ENCODE measurements around the gene AGAP1. TPM values are rescaled to one million over a fixed set of nuclear protein-coding genes. Genes with fewer than 3 reads are reported as not detected.

Gene AGAP1
- total RNA-seq, 1 donor from 2014 or later: 3.8 TPM

DNA sequence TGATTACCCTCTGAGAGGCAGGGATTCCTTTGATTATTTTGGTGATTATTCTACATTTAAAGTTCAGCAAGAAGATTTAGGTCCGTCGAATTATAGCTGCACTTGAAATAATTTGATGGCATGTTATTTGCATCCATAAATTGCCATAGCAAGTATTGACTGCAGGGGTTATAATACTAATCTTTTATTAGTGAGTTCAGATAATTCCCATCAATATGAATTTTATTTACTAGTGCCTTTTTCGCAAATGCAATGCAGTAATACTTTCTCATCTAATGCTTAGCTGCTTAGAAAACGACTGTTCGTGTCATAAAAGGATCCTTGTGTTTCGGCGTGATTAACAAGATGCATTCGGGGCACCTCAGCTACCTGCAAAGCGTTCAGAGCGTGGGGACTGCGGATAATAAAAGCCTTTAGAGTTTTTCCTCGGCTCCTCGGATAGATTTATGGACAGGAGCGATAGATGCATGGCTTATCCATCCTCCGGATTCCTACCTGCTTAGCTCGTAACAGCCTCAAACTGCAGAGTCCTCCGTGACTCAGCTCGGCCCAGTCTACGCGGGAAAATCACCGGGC, 676.8 kb downstream of the AGAP1 start:
- H3K27ac Mint-ChIP-seq: peak overlapping the region; percentile 82
- no peaks in the 10 kb centered on the region for H3K4me1 Mint-ChIP-seq
- no peak for DNase-seq
- H3K9me3 Mint-ChIP-seq: no peaks in the 10 kb centered on the region
- intact Hi-C loops (cut with micrococcal nuclease): loop anchor here (1.0 to 10.0 kb wide), 2 partner anchors 10 to 676 kb away; partner anchors contain the start of gene AGAP1
- no peak overlapping the region for H3K4me3 Mint-ChIP-seq
- H3K36me3 Mint-ChIP-seq (ENCODE audit: low read depth): peaks cover 3% of the 10 kb centered on the region
- peaks cover 71% of the 10 kb centered on the region for H3K27me3 Mint-ChIP-seq

DNA sequence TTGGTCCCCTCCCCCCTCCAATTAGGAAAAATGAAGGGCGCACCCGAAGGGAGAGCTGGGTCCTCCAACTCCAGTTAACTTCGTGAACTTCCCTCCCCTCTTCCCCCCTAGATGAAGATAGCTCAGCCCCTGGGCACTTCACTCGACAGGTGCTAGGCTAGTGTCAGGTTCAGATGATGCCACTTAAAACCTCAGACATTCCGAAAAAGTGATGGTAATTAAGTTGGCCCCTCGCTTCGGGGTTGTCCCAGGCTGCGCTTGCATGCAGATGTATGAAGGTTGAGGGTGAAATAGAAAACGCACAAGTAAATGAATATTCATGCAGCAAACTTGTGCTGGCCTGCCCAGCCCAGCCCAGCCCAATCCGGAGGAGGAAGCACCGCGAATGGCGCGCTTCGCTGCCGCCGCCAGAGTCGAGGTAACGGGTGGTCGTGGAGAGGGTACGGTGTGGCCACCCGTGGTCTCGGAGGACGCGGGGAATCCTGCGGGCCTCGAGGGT, 677.4 kb downstream of the AGAP1 start:
- H3K4me1 Mint-ChIP-seq: no peaks in the 10 kb centered on the region
- intact Hi-C loops (cut with micrococcal nuclease): loop anchor here (1.0 to 10.0 kb wide), 2 partner anchors 9 to 676 kb away; partner anchors contain the start of gene AGAP1
- no peak overlapping the region for H3K27ac Mint-ChIP-seq
- peaks cover 3% of the 10 kb centered on the region for H3K36me3 Mint-ChIP-seq (ENCODE audit: low read depth)
- H3K4me3 Mint-ChIP-seq: no peak overlapping the region
- H3K9me3 Mint-ChIP-seq: no peaks in the 10 kb centered on the region
- peaks cover 71% of the 10 kb centered on the region for H3K27me3 Mint-ChIP-seq
- DNase-seq: no peak

DNA sequence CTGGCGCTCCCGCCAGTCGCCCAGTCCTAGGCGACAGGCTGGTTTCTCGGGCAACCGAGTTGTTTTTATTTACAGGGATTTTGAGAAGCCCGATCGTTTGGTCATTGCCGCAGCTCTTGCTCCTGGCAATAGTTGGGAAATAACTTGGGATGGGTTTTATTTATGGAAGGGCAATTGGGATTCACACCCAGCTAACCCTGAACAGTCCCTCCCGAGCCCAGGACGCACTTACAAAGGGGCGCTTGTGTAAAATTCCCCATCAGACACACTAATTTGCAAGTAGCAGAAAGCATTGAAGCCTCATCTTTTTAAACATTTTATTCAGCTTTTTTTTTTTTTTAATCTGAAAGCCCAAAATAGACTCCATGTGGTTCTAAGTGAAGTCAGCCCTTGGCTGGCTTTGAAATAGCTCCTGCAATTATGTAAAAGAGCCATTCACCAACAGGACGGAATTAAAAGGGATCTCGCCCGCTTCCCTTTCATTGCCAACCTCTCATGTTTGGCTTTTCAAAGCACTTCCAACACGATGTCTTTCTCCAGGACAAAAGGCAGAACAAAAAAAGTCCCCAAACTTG, 677.9 kb downstream of the AGAP1 start:
- Mint-ChIP-seq H3K36me3 (ENCODE audit: low read depth) (peaks cover 3% of the 10 kb centered on the region), H3K4me1 (no peaks in the 10 kb centered on the region), H3K4me3 (no peak overlapping the region), H3K9me3 (no peaks in the 10 kb centered on the region), H3K27ac (no peak overlapping the region), H3K27me3 (peaks cover 68% of the 10 kb centered on the region)
- intact Hi-C loops (cut with micrococcal nuclease): loop anchor here (1.0 to 10.0 kb wide), 2 partner anchors 9 to 677 kb away; partner anchors contain the start of gene AGAP1
- no peak for DNase-seq

DNA sequence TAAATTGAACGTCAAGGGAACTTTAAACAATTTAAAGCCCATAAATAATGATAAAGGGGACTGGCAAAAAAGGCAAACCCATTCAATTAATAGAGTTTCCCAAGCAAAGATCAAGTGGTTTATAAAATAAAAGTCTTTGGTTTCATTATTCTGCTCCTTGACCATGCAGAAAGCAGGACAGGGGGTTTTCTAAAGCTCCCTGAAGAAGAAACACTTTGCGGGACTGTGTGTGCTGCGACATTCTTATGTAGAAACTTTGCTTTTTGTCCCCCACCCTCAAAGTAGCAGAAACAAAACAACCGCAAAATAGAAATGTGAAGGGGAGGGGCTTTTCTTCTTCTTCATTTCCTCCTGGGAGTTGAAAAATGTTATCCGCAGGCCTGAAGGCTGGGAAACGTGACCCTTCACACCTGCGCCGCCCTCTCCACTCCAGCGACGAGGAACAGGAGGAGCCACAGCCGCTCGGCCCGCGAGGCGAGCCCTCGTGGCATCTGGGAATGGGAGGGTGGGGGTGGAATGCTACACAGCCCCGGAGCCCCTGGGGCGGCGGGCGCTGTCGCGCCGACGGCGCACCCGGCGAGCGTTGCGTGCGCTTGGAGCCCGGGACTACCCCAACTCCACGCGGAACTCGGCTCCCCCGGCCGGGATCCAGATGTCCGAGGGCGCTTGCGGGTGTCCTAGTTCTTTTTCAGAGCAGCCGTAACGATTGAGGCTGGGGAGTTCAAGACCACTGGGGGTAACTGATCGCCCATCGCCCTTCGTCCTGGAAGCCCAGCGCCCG, 678.6 kb downstream of the AGAP1 start:
- no peak for DNase-seq
- no peaks in the 10 kb centered on the region for H3K9me3 Mint-ChIP-seq
- H3K4me1 Mint-ChIP-seq: no peaks in the 10 kb centered on the region
- no peak overlapping the region for H3K4me3 Mint-ChIP-seq
- peaks cover 66% of the 10 kb centered on the region for H3K27me3 Mint-ChIP-seq
- intact Hi-C loops (cut with micrococcal nuclease): loop anchor here (10.0 kb wide), 1 partner anchor 678 kb away; the partner anchor contains the start of gene AGAP1
- H3K36me3 Mint-ChIP-seq (ENCODE audit: low read depth): peaks cover 3% of the 10 kb centered on the region
- H3K27ac Mint-ChIP-seq: no peak overlapping the region

DNA sequence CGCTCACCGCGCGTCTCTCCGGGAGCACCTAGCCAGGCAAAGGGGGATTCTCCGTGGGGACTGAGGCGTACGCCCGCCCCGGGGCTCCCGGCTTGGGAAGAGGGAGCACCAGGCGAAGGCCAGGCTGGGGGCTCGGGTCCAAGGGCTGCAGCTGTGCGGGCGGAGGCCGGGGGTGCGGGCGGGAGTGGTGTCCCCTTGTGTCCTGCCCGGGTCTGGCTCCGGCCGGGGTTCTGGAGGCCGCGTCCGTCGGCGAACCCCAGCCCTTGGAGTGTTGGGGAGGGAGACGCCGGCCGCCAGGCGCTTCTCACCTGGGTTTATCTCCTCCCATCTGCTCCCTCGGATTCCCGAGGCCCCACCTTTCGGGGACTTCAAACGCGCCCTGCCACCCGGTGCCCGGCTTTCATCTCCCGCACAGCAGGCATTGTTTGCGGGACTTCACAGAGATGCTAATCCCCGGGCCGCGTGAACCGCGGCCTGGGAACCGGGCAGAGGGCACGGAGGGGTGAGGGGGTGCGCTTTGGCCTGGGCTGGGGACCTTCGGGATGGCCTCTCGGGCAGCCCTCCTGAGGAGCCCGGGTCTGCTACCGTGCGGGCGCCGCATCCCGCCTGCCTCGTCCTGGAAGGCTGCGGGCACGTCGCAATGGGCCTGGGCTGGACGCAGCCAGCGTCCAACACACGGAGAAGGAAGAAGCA, 679.3 kb downstream of the AGAP1 start:
- DNase-seq: no peak
- peaks cover 3% of the 10 kb centered on the region for H3K36me3 Mint-ChIP-seq (ENCODE audit: low read depth)
- H3K27me3 Mint-ChIP-seq: peaks cover 70% of the 10 kb centered on the region
- H3K9me3 Mint-ChIP-seq: no peaks in the 10 kb centered on the region
- no peak overlapping the region for H3K27ac Mint-ChIP-seq
- H3K4me3 Mint-ChIP-seq: no peak overlapping the region
- intact Hi-C loops (cut with micrococcal nuclease): loop anchor here (10.0 kb wide), 1 partner anchor 678 kb away; the partner anchor contains the start of gene AGAP1
- no peaks in the 10 kb centered on the region for H3K4me1 Mint-ChIP-seq

DNA sequence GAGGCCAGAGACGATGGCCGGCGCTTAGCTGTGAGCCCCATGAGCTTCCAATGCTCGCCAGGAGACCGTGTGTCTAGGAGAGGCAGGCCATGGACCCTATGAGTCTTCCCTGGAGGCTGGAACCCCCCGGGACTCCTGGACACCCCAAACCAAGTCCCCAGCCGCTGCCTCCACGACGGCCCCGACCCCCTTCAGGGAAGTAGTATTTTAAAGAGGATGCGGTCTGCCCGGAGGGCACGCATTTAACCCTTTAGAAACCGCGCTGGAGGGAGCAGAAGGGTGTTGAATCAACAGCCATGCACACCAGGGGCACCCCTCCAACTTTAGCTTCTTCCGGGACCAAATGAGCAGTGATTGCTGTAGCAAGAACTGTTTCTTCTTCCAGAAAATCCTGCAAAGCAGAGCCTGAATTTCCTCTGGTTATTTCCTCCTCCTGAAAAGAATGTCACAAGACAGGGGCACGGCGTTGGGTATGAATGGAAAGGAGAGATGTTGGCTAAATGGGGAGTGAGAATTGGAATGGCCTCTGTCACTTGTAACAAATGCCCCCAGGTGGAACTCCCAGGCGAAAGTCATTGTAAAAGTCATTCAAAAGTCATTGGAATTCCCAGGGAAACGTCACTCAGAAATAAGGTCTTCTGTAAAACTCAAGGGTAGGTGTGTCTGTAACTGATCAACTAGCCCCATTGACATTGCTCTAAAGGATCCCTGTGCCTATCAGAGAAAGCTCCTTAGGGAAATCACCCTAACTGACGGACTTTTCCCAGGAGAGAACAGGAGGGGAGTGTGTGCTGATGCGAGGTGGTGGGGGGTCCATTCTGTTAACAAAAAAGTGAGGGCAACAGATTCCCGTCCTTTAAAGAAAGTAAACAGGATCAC, 680.1 kb downstream of the AGAP1 start:
- intact Hi-C loops (cut with micrococcal nuclease): loop anchor here (10.0 kb wide), 1 partner anchor 679 kb away; the partner anchor contains the start of gene AGAP1
- Mint-ChIP-seq H3K27ac (peak overlapping the region; percentile 8), H3K9me3 (no peaks in the 10 kb centered on the region)

DNA sequence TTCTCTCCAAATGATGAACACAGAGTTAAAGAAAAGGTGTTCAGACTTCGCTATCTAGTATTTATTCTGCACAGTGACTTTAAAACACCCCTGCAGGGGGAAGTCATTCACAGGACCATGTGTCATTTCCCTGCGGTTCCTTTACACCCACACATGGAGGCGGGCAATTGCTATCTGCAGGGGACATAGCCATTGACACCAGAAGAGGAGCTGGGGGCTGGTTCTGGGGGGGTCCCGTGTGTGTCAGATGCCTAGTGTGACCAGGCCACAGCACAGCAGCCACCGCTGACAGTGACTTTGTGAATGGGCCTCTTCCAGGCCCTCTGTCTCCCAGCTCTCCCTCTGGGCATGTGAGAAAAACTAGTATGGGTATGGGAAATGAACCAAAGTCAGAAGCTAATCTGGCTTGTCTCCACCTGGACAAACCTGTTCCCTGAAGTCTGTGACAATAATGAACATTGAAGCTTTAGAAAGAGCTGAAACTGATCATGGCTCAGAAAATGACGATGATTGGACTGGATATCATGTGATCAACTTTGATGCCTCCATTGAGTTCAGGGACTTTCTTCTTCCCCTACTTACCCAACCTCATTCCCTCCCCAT, 681.8 kb downstream of the AGAP1 start:
- Mint-ChIP-seq H3K36me3 (ENCODE audit: low read depth) (no peaks in the 10 kb centered on the region), H3K27me3 (peaks cover 69% of the 10 kb centered on the region), H3K4me3 (no peak overlapping the region), H3K27ac (no peak overlapping the region), H3K9me3 (no peaks in the 10 kb centered on the region), H3K4me1 (no peaks in the 10 kb centered on the region)
- DNase-seq: no peak
- intact Hi-C loops (cut with micrococcal nuclease): loop anchor here (5.0 to 10.0 kb wide), 2 partner anchors 508 to 681 kb away; partner anchors contain the start of gene AGAP1

More for the DNA sequence above, 680.1 kb downstream of the AGAP1 start:
- H3K27me3 Mint-ChIP-seq: peaks cover 74% of the 10 kb centered on the region
- no peak overlapping the region for H3K4me3 Mint-ChIP-seq
- H3K4me1 Mint-ChIP-seq: no peaks in the 10 kb centered on the region
- H3K36me3 Mint-ChIP-seq (ENCODE audit: low read depth): peaks cover 3% of the 10 kb centered on the region
- no peak for DNase-seq

DNA sequence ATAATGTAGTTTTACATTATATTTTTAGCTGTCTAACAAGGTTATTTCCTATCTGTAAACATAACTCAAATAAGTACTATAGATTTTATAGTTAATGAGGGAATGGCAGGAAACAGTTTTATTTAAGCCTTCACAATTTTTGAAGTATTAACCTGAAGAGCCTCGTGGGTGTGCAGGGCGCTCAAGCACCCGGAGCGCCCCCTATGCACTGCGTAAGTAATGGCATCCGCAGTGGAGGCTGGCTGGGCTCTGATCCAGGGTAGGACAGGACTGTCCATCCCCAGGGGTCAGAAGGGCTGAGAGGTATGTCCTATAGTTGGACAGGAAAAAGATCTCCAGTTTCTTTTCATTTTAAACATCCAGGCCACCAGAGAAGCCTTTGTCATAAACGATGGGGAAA, 682.6 kb downstream of the AGAP1 start:
- Mint-ChIP-seq H3K27me3 (peaks cover 66% of the 10 kb centered on the region), H3K36me3 (ENCODE audit: low read depth) (no peaks in the 10 kb centered on the region), H3K4me1 (no peaks in the 10 kb centered on the region), H3K9me3 (no peaks in the 10 kb centered on the region), H3K4me3 (no peak overlapping the region), H3K27ac (no peak overlapping the region)
- DNase-seq: no peak
- intact Hi-C loops (cut with micrococcal nuclease): loop anchor here (5.0 to 10.0 kb wide), 2 partner anchors 509 to 682 kb away; partner anchors contain the start of gene AGAP1

DNA sequence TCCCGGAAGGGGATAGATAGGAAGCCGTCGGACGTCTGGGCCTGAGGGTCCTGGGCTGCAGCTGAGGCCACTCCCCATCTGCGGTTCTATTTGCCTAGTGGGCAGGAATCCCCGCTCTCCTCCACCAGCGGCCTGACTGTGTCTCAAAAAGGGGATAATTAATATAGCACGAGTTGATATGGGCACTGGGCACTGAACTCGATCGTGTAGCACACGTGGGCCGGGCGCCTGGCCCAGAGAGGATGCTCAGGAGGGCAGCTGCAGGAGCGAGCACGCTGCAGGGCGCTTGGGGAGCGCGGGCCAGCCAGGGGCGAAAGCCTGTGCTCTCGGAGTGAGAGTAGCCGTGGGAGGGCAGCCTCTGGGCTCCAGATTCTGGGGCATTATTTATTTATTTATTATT, 683.1 kb downstream of the AGAP1 start:
- Mint-ChIP-seq H3K36me3 (ENCODE audit: low read depth) (no peaks in the 10 kb centered on the region), H3K4me1 (no peaks in the 10 kb centered on the region), H3K27me3 (peaks cover 62% of the 10 kb centered on the region), H3K4me3 (no peak overlapping the region), H3K9me3 (no peaks in the 10 kb centered on the region), H3K27ac (no peak overlapping the region)
- DNase-seq: no peak
- intact Hi-C loops (cut with micrococcal nuclease): loop anchor here (5.0 to 10.0 kb wide), 2 partner anchors 510 to 682 kb away; partner anchors contain the start of gene AGAP1

DNA sequence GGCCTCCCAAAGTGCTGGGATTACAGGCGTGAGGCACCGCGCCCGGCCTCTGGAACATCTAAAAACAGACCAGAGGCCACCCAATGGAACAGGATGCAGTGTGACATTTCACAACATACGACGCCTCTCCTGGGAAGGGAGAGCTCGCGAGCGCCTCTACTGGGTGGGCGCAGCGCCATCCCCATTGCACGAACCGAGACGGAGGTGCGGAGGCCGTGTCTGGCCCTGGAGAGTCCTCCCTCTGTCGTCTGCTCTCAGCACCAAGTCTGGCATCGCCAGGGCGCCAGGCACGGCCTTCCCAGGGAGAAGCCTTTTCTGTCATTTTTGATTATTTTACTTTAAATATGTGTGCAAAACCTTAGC, 683.7 kb downstream of the AGAP1 start:
- intact Hi-C loops (cut with micrococcal nuclease): loop anchor here (5.0 to 10.0 kb wide), 2 partner anchors 510 to 683 kb away; partner anchors contain the start of gene AGAP1
- peaks cover 59% of the 10 kb centered on the region for H3K27me3 Mint-ChIP-seq

DNA sequence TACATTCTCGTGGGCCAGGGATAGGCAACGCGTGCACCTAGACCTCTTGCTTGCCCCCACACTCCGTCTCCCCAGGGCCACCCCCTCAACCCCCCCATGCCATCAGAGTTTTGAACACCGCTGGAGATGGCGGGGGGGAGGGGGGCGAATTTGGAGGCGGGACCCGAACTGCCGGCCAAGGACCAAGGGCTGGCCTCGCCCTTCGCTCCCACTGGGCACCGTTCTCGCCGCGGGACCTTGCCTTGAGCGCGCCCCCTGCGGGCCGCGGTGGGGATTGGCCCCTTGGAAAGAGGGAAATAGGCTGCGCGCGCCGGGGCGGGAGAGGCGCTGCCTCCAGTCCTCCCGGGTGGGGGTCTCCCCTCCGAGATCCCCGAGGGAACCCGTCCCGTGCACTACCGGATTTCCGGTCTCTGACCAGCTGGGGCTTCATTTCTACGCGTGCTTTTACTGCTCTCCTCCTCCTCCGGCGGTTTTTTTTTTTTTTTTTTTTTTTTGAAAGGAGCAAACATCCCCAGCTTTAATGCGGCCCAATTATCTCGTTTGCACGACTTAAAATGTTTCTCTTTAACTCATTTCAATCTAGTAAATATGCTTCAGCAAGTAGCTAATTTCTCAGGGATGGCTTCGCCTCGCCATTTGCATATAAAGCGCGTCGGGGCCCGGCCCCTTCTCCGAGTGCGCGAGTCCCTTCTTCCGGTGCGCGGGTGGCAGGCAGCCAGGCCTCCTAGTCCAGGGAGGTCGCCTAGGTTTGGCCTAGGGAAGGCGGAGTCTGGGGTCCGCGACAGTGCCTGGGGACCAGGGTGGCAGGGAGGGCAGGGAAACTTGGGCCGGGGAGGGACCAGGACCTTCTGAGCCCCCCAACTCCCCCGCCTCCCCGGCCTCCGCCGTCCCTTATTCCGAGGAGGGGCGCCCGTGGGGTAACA, 684.4 kb downstream of the AGAP1 start:
- no peaks in the 10 kb centered on the region for H3K36me3 Mint-ChIP-seq (ENCODE audit: low read depth)
- intact Hi-C loops (cut with micrococcal nuclease): loop anchor here (5.0 to 10.0 kb wide), 2 partner anchors 511 to 683 kb away; partner anchors contain the start of gene AGAP1
- H3K4me1 Mint-ChIP-seq: no peaks in the 10 kb centered on the region
- H3K9me3 Mint-ChIP-seq: no peaks in the 10 kb centered on the region
- H3K27ac Mint-ChIP-seq: no peak overlapping the region
- DNase-seq: peak; percentile 75
- no peak overlapping the region for H3K4me3 Mint-ChIP-seq
- H3K27me3 Mint-ChIP-seq: peaks cover 60% of the 10 kb centered on the region

More for the DNA sequence above, 683.7 kb downstream of the AGAP1 start:
- H3K4me3 Mint-ChIP-seq: no peak overlapping the region
- H3K27ac Mint-ChIP-seq: no peak overlapping the region
- H3K36me3 Mint-ChIP-seq (ENCODE audit: low read depth): no peaks in the 10 kb centered on the region
- no peaks in the 10 kb centered on the region for H3K9me3 Mint-ChIP-seq
- peak; percentile 72 for DNase-seq
- no peaks in the 10 kb centered on the region for H3K4me1 Mint-ChIP-seq

Data from activated CD4-positive, alpha-beta T cell treated with anti-CD3 and anti-CD28 coated beads, Interleukin-2, amount 10 ng/mL, durations not matched to agents 24 days and 14 days (primary cell).